ENCODE results near the gene INTS1.

Gene INTS1

DNA sequence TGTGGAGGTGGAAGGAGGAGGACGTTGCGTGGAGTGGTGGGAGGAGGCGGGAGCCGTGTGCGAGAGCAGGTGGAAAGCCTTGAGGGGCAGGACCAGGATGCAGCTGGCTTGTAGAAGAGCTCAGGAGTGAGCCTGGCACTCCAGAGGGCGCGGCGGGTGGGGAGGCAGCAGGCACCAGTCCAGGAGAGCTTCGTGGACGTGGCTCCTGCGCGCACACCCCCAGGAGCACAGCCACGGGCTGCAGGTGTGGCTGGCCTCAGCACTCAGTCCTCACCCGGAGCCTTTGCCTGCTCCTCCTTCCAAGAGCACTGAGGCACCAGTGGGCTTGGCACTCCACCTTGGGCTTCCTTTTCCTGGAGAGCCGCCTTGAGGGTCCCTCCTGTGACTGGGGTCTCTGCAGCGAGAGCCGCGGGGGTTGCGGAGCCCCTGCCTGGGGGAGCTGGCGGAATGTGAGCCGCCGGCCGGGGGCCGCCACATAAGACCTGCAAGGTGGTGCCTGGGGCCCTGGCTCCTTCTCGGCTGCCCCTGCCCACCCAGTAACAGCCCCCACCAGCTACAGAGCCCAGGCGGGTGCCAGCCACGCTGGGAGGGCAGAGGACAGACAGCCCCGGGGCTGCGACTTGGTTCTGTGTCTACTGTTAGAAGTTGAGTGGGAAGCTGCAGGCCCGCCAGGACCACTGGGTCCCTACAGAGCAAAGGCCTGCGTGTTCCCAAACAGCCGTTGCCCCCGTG lies 37.4 kb upstream of the INTS1 start:
- no peak for DNase-seq

DNA sequence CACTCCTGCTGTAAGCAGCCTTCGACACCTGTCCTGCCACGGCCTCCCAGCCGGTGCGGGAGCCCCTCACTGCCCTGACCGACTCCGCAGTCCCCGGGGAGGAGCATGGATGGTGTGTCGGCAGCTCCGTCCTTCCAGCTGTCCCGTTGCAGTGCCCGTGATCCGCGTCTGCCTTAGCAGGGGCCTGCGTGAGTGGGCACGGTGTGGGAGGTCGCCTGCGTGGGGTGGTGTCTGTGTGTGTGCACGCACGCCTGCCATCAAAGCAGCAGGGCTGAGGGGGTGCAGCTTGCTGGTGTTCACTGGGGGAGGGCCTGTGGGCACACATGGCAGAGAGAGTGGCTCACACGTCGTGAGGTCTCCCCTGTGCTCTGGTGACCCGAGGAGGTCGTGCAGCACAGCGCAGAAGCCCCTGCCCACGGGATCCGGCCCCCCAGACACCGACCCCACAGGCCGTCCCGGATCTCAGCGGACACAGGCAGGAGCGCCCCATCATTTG lies 36.6 kb upstream of the INTS1 start:
- DNase-seq, result no peak

GRCh38 chr7:1539882-1540775 lies 35.9 kb upstream of the INTS1 start:
- DNase-seq, result no peak

DNA sequence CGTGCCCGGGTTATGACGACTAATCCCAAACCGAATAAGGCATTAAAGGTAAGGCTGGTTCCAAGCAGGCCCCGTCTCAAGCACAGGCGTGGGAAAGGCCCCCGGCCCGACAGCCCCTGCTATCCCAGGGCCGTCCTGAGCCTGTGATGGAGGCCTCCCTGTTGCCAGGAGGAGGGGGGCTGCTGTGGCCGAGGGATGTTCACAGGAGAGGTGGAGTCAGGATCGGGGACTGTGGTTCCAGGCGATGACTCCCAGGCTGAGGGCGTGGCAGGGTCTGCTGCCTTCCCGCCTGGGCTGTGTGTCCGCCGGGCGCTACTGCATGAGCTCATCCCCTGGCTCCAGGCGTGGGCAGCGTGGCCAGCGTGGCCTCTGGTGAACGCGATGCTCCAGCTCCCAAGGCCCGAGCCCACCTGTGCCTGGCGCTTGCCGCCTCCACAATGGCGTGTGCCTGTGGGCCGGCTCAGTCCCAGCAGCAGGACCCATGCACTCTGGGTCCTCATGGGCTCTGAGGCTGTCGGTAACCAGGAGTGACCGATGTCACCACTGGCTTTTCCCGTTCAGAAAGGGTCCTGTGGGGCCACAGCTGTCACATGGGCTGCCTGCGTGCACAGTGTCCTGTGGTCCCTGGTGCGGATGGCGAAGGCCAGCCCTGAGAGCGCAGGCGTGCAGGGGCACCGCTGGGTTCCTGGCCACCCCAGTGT lies 35.1 kb upstream of the INTS1 start:
- DNase-seq, result no peak

GRCh38 chr7:1538544-1539180 lies 34.5 kb upstream of the INTS1 start:
- DNase-seq, result no peak

DNA sequence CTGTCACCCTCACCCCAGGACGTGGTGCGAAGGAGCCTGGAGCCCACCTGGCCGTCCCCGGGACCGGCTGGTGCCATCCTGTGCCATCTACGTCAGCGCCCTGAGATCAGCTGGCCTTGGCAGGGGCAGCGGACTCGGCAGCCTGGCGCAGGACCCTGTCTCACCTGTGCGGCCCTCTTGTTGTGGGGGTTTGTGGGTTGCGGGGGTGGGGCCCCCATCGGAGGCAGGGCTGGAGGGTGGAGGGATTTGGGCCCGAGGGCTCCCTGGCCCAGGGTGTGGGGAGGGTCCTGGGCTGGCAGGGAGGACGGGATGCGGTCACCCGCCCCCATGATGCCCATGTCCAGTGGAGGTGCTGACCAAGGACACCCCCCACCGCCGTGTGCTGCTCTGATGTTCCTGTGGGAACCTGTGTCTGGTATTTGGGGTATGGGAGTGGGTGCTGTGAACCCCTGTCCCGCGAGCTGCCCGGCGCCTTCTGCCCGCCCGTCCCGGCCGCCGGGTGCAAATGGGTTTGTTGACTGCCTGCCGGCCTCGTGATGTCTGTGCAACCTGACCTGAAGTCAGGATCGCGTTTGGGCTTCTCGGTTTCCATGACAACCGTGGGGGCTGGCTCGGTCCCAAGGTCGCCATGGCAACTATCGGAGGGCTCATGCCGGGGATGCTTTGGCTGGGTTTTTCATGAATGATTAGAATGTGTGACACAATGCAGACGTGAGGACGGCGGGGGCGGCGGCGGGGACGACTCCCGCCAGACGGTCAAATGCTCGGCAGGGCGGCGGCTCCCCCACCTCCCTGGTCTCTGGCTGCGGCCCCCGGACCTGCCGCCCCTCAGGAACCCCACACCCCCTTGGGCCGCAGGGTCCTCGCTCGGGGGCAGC lies 33.6 kb upstream of the INTS1 start:
- peak; percentile 24 to 82 for DNase-seq

DNA sequence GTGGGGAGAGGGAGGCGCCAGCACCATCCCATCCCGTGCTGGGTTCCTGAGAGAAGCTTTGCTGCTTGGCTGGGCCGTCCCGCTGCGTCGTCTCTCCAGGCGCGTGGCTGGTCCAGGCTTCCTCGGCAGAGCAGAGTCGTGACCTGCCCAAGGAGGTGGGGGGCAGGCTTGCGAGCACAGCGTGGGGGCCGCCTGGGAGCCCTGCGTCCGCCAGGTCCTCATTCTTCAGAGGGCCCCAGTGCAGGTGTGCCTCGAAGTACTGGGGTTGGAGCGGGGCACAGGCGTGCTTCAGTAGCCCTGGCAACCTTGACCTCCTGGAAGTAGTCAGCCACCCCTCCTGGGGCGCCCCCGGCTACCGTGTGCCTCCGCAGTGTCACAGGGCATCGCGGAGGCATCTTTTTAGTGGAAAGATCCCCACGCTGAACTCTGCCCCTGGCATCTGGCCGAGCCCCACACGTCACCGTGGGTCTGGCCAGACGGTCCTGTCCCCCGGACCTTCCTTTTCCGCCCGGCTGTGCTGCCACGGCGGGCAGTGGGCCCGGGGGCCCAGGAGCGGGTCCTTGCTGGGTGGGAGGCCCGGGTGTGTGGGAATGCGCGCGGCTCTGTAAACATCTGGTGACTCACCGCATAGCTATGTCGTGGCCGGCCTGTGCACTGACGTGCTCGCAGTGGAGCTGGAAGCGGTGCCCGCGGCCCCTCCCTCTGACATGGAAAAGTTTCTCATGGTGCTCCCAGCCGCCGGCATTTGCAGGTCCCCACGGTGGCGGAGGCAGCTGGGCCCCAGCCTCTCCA lies 32.8 kb upstream of the INTS1 start:
- no peak for DNase-seq

DNA sequence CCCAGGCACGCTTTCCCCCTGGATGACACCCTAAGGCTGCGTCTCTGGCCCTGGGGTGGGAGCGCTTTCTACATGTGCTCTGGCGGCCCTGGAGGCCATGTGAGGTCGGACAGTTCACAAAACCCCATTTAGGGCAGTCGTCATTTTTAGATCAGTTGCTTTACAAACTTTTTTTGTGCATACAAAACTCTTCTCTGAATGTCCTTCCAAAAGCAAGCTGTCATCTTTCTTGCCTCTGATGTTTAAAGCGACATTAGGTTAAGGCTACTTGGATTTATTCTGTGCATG lies 32.2 kb upstream of the INTS1 start:
- DNase-seq, result no peak

GRCh38 chr7:1535701-1536454 lies 31.7 kb upstream of the INTS1 start:
- no peak for DNase-seq

DNA sequence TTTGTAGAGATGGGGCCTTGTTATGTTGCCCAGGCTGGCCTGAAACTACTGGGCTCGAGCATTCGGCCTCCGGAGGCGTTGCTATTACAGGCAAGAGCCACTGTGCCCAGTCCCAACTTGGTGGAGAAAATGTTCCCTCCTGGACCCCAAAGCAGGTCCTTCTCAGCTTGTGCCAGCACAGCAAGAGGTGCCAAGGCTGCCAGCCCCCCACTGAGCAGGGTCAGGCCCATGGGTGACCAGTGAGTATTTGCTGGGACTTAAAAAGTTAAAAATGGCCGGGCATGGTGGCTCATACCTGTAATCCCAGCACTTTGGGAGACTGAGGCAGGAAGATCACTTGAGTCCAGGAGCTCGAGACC lies 30.9 kb upstream of the INTS1 start:
- no peak for DNase-seq

DNA sequence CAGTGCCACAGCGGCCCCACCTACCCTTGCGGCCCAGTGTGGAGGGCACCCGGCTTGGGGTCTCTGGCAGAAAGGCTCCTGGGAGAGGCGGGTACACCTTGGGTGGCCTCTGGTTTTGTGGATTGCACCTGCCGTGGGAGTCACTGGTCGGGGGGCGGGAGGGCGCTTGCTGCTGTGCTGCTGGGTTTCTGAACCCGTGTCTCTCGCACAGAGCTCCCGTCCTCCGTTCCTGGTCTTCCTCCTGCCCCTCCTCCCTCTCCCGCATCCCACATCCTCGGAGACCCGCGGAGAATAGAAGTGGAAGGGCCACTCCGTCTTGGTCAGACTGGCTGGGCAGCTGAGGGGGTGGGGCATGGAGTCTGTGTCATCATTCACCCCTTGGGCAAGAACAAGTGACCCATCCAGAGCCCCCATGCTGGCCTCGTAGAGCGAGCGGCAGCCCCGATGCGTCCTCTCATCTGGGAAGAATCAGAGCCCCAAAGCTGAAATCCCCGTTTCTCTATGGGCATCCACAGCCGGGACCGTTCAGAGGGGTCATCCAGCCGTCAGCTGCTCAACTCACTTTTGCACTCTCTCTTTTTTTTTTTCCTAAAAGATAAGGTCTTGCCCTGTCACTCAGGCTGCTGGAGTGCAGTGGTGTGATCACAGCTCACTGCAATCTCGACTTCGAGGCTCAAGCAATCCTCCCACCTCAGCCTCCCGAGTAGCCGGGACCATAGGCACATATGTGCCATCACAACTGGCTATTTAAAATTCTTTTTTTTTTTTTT lies 30.3 kb upstream of the INTS1 start:
- no peak for DNase-seq

GRCh38 chr7:1533547-1534329 lies 29.5 kb upstream of the INTS1 start:
- DNase-seq, result no peak

DNA sequence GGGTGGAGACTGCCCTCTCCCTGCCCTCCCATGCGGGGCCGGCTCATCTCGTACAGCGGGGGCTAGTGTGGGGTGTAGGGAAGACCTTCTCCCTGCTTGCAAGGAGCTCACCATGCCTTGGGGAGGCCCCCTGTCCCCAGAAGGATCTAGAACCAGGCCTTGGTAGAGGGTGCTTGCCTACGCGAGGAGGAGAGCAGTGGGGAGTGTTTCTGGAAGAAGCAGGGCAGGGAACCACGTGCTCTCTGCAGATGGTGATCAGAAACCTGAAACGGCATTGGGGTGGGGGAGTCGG lies 29.0 kb upstream of the INTS1 start:
- DNase-seq, result no peak

DNA sequence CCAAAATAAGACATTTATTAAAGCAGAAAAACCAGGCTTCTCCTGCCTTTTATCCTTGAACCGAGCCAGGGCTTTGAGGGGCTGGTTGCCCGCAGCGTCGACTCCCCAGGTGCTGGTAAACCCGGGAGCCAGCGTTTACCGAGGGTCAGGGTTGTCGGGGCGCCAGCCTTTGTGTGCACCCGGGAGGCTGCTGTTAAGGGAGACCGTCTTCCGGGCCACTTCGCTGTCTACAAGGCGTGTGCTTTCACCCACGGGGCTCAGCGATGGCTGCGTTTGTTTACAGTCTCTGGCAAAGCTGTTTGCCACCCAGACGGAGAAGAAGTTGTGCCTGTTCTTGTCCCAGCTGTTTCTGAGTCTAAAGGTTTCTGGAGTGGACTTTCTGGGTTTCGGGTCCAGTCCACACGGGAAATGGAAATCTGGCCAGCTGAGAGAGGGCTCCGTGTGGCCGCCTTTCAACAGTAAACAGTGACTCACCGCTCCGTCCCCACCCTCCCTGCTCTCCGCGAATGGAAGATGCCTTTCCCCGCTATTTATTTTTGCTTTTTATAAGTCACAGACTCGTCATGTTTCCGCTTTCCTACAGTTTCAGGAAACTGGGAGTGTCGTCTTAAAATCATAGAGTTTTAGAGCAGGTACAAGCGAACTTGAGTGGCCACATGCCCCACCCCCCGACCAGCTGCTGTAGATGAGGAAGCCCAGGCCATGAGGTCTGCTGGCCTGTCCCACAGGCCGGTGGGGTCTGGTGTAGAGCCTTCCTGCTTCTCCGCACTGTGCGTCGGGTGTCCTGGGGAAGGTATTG lies 28.5 kb upstream of the INTS1 start:
- no peak for DNase-seq

DNA sequence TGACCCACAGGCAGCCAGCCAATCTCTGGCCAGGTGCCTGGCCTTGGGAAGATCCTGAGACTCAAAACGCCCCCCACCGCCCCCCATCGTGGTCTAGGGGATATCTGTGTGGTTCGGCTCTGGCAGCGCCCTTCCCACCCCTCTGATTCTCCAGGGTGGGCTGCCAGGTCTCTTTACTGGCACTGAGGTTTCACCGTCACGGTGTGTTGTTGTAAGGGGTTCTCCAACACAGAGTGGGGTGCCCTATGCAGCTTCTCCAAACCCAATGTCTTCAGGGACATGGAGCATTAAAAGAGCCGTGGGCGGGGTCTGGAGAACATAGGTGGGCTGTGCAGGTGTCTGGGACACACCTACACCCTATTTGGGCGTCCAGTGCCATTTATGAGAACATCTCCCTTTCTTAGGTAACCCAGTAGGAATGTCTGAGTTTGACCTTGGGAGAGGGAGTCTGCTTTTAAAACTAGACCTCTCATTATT lies 27.8 kb upstream of the INTS1 start:
- no peak for DNase-seq

DNA sequence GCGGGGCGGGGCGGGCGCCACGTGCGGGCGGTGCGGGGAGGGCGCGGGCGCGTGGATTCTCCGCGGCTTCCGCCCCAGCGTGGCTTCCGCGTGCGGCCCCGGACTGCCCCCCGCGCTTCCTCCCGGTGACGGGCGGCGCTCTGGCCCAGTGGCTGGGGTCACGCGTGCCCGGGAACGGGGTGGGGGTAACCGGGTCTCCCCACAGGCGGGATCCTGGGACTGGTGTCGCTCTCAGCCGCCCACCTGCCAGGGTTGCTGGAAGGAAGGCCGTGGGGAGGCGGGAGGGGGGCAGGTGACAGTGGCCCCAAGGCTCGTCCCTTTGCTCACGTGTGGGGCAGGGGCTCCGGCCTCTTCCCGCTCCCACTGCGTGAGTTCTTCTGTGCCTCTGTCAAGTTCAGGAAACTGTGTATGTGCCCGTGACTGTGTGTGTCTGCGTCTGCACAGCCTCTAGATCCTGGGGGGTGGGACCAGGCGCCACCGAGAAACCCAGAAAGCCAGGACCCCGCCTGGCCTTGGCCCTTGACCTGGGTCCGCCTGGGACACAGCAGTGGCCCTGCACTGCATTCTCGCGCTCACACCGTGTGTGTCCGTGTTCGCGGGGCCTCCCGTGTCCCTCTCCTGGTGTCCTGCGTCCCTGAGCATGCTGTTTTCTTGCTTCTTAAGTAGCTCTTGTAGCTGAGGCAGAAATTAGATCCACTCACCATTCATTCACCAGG lies 27.2 kb upstream of the INTS1 start:
- DNase-seq, result no peak

- DNase-seq, result no peak
These were observed 26.7 kb upstream of the INTS1 start for GRCh38 chr7:1530946-1531262.
